Astrocyte (in vitro differentiated cells and primary cell): ENCODE measurements around the gene AGBL4. TPM values are rescaled to one million over a fixed set of nuclear protein-coding genes. Genes with fewer than 3 reads are reported as not detected.

Experiments used
- DNase-seq: peaks from one replicate; pipeline ENCODE4 v3.0.0-alpha.2; 2010; ENCODE audit warnings: low read depth
- FAIRE-seq: peaks from 2 replicates; lab custom pipeline; 2011; peaks lifted over from hg19 to GRCh38; lab: Jason Lieb, UNC
- H2AFZ ChIP-seq: 2 replicates; pipeline ENCODE4 v1.6.0; 2012; ENCODE audit warnings: low read depth, low read length, inconsistent platforms
- H3K27ac ChIP-seq: 2 replicates; pipeline ENCODE4 v1.5.1; 2011; ENCODE audit warnings: low read depth, low read length, inconsistent platforms
- H3K27me3 ChIP-seq: 2 replicates; pipeline ENCODE4 v1.6.0; 2011; ENCODE audit warnings: low read length, inconsistent platforms; ENCODE audit not compliant: insufficient read depth
- H3K36me3 ChIP-seq: 2 replicates; pipeline ENCODE4 v1.5.1; 2011; ENCODE audit warnings: low read length, inconsistent platforms; ENCODE audit not compliant: insufficient read depth
- H3K4me1 ChIP-seq: 2 replicates; pipeline ENCODE4 v1.5.1; 2011; ENCODE audit warnings: low read length, inconsistent platforms; ENCODE audit not compliant: insufficient read depth
- H3K4me2 ChIP-seq: 2 replicates; pipeline ENCODE4 v1.6.0; 2012; ENCODE audit warnings: low read length, inconsistent platforms
- H3K4me3 ChIP-seq: 2 replicates; pipeline ENCODE4 v1.5.1; 2011; ENCODE audit warnings: low read depth, mild to moderate bottlenecking, low read length, inconsistent platforms; ENCODE audit not compliant: insufficient read depth
- H3K79me2 ChIP-seq: 2 replicates; pipeline ENCODE4 v1.6.0; 2012; ENCODE audit warnings: mild to moderate bottlenecking, low read length, inconsistent platforms; ENCODE audit not compliant: insufficient read depth
- H3K9ac ChIP-seq: 2 replicates; pipeline ENCODE4 v1.6.0; 2012; ENCODE audit warnings: mild to moderate bottlenecking, low read length, inconsistent platforms
- H3K9me3 ChIP-seq: 2 replicates; pipeline ENCODE4 v1.5.1; 2012; ENCODE audit warnings: low read depth, mild to moderate bottlenecking, low read length, inconsistent platforms; ENCODE audit not compliant: insufficient read depth
- H4K20me1 ChIP-seq: 2 replicates; pipeline ENCODE4 v1.6.0; 2012; ENCODE audit warnings: low read length, inconsistent platforms; ENCODE audit not compliant: insufficient read depth
- H3K27ac Mint-ChIP-seq: one replicate; pipeline ENCODE4 v1.8.0; 2021; ENCODE audit warnings: mild to moderate bottlenecking, mixed read lengths; ENCODE audit not compliant: unreplicated experiment
- H3K27me3 Mint-ChIP-seq: one replicate; pipeline ENCODE4 v1.8.0; 2021; ENCODE audit warnings: low read depth, mixed read lengths; ENCODE audit not compliant: unreplicated experiment
- H3K36me3 Mint-ChIP-seq: one replicate; pipeline ENCODE4 v1.8.0; 2021; ENCODE audit warnings: low read depth, mixed read lengths; ENCODE audit not compliant: unreplicated experiment
- H3K4me1 Mint-ChIP-seq: one replicate; pipeline ENCODE4 v1.8.0; 2021; ENCODE audit warnings: low read depth, mixed read lengths; ENCODE audit not compliant: unreplicated experiment
- H3K4me3 Mint-ChIP-seq: one replicate; pipeline ENCODE4 v1.8.0; 2021; ENCODE audit warnings: mild to moderate bottlenecking, moderate library complexity, mixed read lengths; ENCODE audit not compliant: unreplicated experiment
- H3K9me3 Mint-ChIP-seq: one replicate; pipeline ENCODE4 v1.8.0; 2021; ENCODE audit warnings: mild to moderate bottlenecking, mixed read lengths; ENCODE audit not compliant: unreplicated experiment
- EZH2 ChIP-seq: IDR thresholded peaks from 2 replicates; pipeline ENCODE4 v1.6.1; 2012; ENCODE audit warnings: mild to moderate bottlenecking, low read length, inconsistent platforms; ENCODE audit not compliant: insufficient read depth
- total RNA-seq: library from RNA; stranded (reverse); gene quantifications from 2 replicates; pipeline ENCODE4 v1.2.1, GENCODE V29; 2021
- TF ChIP-seq, protein P1 (sequence below): IDR thresholded peaks from 2 replicates; pipeline ENCODE4 v1.5.1; 2011; ENCODE audit warnings: low read depth, mild to moderate bottlenecking, inconsistent platforms, low read length, moderate library complexity; ENCODE audit not compliant: insufficient read depth

AGBL4 gene
- total RNA-seq, 1 donor from 2014 or later, result not detected

DNA sequence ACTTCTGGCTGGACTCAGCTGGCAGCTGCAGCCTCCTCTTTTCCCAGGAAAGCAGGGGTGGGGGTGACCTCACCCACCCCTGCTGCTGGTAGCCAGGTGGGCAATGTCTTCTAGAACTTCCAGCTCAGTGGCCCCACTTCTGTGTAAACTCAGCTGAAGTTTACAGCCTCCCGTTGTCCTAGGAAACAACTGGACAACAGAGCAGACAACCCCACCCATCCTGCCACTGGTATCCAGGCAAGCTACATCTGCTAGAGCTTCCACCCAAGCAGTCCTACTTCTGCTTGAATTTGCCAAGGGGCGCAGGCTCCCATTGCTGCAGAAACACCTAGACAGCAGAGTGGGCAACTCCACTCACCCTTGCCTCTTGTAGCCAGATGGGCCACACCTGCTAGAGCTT lies 937.4 kb downstream of the AGBL4 start:
- Mint-ChIP-seq H3K27ac (no peak overlapping the region), H3K4me1 (no peaks in the 10 kb centered on the region), H3K9me3 (peaks cover 5% of the 10 kb centered on the region), H3K4me3 (no peak overlapping the region), H3K36me3 (no peaks in the 10 kb centered on the region), H3K27me3 (no peaks in the 10 kb centered on the region)
- Histone ChIP-seq H3K36me3 (no peaks in the 10 kb centered on the region), H3K79me2 (no peaks in the 10 kb centered on the region), H3K27me3 (no peaks in the 10 kb centered on the region), H3K27ac (no peak overlapping the region), H3K9ac (no peak overlapping the region), H3K4me2 (no peak overlapping the region), H2AFZ (no peak overlapping the region), H3K4me1 (no peaks in the 10 kb centered on the region), H4K20me1 (no peaks in the 10 kb centered on the region), H3K4me3 (no peak overlapping the region), H3K9me3 (no peaks in the 10 kb centered on the region)
- DNase-seq, result no peak
- no peak for TF ChIP-seq EZH2
- TF ChIP-seq, protein P1, sequence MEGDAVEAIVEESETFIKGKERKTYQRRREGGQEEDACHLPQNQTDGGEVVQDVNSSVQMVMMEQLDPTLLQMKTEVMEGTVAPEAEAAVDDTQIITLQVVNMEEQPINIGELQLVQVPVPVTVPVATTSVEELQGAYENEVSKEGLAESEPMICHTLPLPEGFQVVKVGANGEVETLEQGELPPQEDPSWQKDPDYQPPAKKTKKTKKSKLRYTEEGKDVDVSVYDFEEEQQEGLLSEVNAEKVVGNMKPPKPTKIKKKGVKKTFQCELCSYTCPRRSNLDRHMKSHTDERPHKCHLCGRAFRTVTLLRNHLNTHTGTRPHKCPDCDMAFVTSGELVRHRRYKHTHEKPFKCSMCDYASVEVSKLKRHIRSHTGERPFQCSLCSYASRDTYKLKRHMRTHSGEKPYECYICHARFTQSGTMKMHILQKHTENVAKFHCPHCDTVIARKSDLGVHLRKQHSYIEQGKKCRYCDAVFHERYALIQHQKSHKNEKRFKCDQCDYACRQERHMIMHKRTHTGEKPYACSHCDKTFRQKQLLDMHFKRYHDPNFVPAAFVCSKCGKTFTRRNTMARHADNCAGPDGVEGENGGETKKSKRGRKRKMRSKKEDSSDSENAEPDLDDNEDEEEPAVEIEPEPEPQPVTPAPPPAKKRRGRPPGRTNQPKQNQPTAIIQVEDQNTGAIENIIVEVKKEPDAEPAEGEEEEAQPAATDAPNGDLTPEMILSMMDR, result no peak
- no peak for FAIRE-seq

GRCh38 chr1:49085079-49085478 lies 938.7 kb downstream of the AGBL4 start:
- H3K4me3 Mint-ChIP-seq, result no peak overlapping the region
- no peaks in the 10 kb centered on the region for H3K27me3 ChIP-seq
- H3K4me3 ChIP-seq, result no peak overlapping the region
- TF ChIP-seq, protein P1, result no peak
- TF ChIP-seq EZH2, result no peak
- no peak for DNase-seq
- no peaks in the 10 kb centered on the region for H3K4me1 ChIP-seq
- H3K27ac ChIP-seq, result no peak overlapping the region
- no peak overlapping the region for H3K9ac ChIP-seq
- no peak for FAIRE-seq
- H3K4me2 ChIP-seq, result no peak overlapping the region
- H3K79me2 ChIP-seq, result no peaks in the 10 kb centered on the region
- no peaks in the 10 kb centered on the region for H4K20me1 ChIP-seq
- no peaks in the 10 kb centered on the region for H3K4me1 Mint-ChIP-seq
- H3K36me3 ChIP-seq, result no peaks in the 10 kb centered on the region
- no peak overlapping the region for H3K27ac Mint-ChIP-seq
- no peak overlapping the region for H2AFZ ChIP-seq
- H3K27me3 Mint-ChIP-seq, result no peaks in the 10 kb centered on the region
- H3K9me3 Mint-ChIP-seq, result peaks cover 5% of the 10 kb centered on the region
- H3K36me3 Mint-ChIP-seq, result no peaks in the 10 kb centered on the region
- no peaks in the 10 kb centered on the region for H3K9me3 ChIP-seq

DNA sequence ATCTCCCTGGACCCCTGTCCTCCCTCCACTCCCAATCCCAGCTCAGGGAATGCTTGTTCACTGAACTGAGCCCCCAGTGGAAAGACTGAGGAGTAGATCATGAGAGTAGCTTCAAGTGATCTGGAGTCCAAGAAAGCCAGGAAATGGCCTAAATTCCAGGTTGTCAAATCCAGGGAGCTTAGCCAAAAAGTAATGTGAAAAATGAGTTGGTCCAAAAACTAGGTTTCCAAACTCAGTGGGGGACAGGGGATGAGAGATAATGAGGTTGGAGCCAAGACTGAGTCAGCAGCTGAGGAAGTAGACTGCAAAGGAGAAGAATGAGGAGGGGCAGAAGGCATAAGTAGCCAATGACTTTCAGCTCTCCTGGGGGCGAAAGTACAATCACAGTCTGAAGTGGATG lies 963.0 kb downstream of the AGBL4 start:
- H3K9me3 Mint-ChIP-seq, result peaks cover 7% of the 10 kb centered on the region
- no peaks in the 10 kb centered on the region for H3K79me2 ChIP-seq
- H3K4me3 Mint-ChIP-seq, result no peak overlapping the region

More for the DNA sequence above, 963.0 kb downstream of the AGBL4 start:
- Histone ChIP-seq H3K36me3 (no peaks in the 10 kb centered on the region), H3K9me3 (peaks cover 5% of the 10 kb centered on the region), H3K27me3 (no peaks in the 10 kb centered on the region), H3K27ac (no peak overlapping the region), H3K9ac (no peak overlapping the region), H3K4me2 (peak overlapping the region; percentile 46), H3K4me3 (no peak overlapping the region), H4K20me1 (no peaks in the 10 kb centered on the region), H3K4me1 (peaks cover 15% of the 10 kb centered on the region), H2AFZ (no peak overlapping the region)
- DNase-seq, result peak; percentile 96
- Mint-ChIP-seq H3K4me1 (no peaks in the 10 kb centered on the region), H3K27me3 (no peaks in the 10 kb centered on the region), H3K27ac (no peak overlapping the region), H3K36me3 (no peaks in the 10 kb centered on the region)
- TF ChIP-seq, protein P1, result peak; percentile 14
- TF ChIP-seq EZH2, result no peak
- FAIRE-seq, result peak; percentile 95
